Small intestine (tissue), 16 donors: Measurements from ENCODE around the gene PPP1R14B. TPM values are rescaled to one million over a fixed set of nuclear protein-coding genes. Genes with fewer than 3 reads are reported as not detected.
A peak's percentile ranks its signal among the peaks of the same experiment; 100 is the strongest.

Experiments used
- DNase-seq, 2 donors: peaks; one replicate each; pipeline versions ENCODE4 v3.0.0 to v3.0.0-alpha.2; 2013
- FAIRE-seq: peaks from 2 replicates; lab custom pipeline; 2012; peaks lifted over from hg19 to GRCh38; lab: Jason Lieb, UNC
- H3K27ac ChIP-seq, 3 donors: one replicate each; pipeline ENCODE4 v1.5.1; 2013; ENCODE audit warnings: low read length in 2 of 3, mild to moderate bottlenecking in 2 of 3, control low read depth in 1 of 3, inconsistent platforms in 1 of 3, low read depth in 1 of 3, moderate library complexity in 1 of 3
- H3K27me3 ChIP-seq, 3 donors: one replicate each; pipeline ENCODE4 v1.6.1; 2013; ENCODE audit warnings: low read length in 3 of 3, inconsistent platforms in 1 of 3; ENCODE audit not compliant: control insufficient read depth in 3 of 3, insufficient read depth in 3 of 3
- H3K36me3 ChIP-seq, 3 donors: one replicate each; pipeline ENCODE4 v1.6.1; 2013; ENCODE audit warnings: low read length in 3 of 3, inconsistent platforms in 1 of 3, low read depth in 1 of 3, mild to moderate bottlenecking in 1 of 3, moderate library complexity in 1 of 3; ENCODE audit not compliant: control insufficient read depth in 3 of 3, insufficient read depth in 2 of 3
- H3K4me1 ChIP-seq, 3 donors: one replicate each; pipeline ENCODE4 v1.6.1; 2013; ENCODE audit warnings: low read length in 2 of 3, inconsistent platforms in 1 of 3, low read depth in 1 of 3, mild to moderate bottlenecking in 1 of 3, moderate library complexity in 1 of 3; ENCODE audit not compliant: control insufficient read depth in 3 of 3, insufficient read depth in 2 of 3
- H3K4me3 ChIP-seq, 3 donors: one replicate each; pipeline ENCODE4 v1.5.1; 2013; ENCODE audit warnings: low read length in 3 of 3, control low read depth in 1 of 3, inconsistent platforms in 1 of 3, low read depth in 1 of 3, mild to moderate bottlenecking in 1 of 3, moderate library complexity in 1 of 3
- H3K9me3 ChIP-seq, 2 donors: one replicate each; pipeline ENCODE4 v1.6.1; 2013; ENCODE audit warnings: low read depth in 1 of 2, low read length in 1 of 2; ENCODE audit not compliant: control insufficient read depth in 2 of 2, insufficient read depth in 1 of 2
- WGBS, 3 donors: extraction: QIAGEN DNeasy Blood & Tissue Kit; methylation state at CpG; one replicate each; pipeline ENCODE4 v1.1.7; 2013; 5-methylcytosine and 5-hydroxymethylcytosine counted together
- long read RNA-seq, 10 donors: transcript quantifications; one replicate each; lab custom pipeline, GENCODE V29; 2026
- polyA plus RNA-seq, 4 donors: library from polyadenylated mRNA; stranded (reverse) in 3 of 4; unstranded in 1 of 4; fragments of 200-250 nt in 3 of 4; fragments of 120-200 nt in 1 of 4; gene quantifications; one replicate each; pipeline versions ENCODE4 v1.2.1 to v1.2.3, GENCODE V29; 2013
- donor health status: healthy with polysubstance abuse.
- donor health status: control.
- donor health status: control.
- donor health status: Bipolar disorder and iron deficiency.
- donor health status: healthy.

Gene PPP1R14B, protein sequence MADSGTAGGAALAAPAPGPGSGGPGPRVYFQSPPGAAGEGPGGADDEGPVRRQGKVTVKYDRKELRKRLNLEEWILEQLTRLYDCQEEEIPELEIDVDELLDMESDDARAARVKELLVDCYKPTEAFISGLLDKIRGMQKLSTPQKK
- 100 to 1,000 TPM in 3 of 4 donors, 10 to 100 TPM in 1; 46.9 to 161 (median 143) TPM for polyA plus RNA-seq
- long read RNA-seq, donor 1, transcript PPP1R14B-201 (4 exons, 982 nt), result major isoform, 65 of 71 reads
- long read RNA-seq, donor 1, partial matches to known transcripts, result 5 of 71 reads
- long read RNA-seq, donor 1, other reads (novel, unspliced or antisense), result 0 of 71 reads
- long read RNA-seq, donor 2, transcript PPP1R14B-201 (4 exons, 982 nt), result major isoform, 38 of 38 reads
- long read RNA-seq, donor 2, partial matches to known transcripts, result 0 of 38 reads
- long read RNA-seq, donor 2, other reads (novel, unspliced or antisense), result 0 of 38 reads
- long read RNA-seq, donor 3, transcript PPP1R14B-201 (4 exons, 982 nt), result major isoform, 43 of 46 reads
- long read RNA-seq, donor 3, partial matches to known transcripts, result 0 of 46 reads
- long read RNA-seq, donor 3, other reads (novel, unspliced or antisense), result 0 of 46 reads
- long read RNA-seq, donor 4, partial matches to known transcripts, result 0 of 2 reads
- long read RNA-seq, donor 4, other reads (novel, unspliced or antisense), result 0 of 2 reads
- long read RNA-seq, donor 5, transcript PPP1R14B-201 (4 exons, 982 nt), result major isoform, 19 of 23 reads
- long read RNA-seq, donor 5, partial matches to known transcripts, result 0 of 23 reads
- long read RNA-seq, donor 5, other reads (novel, unspliced or antisense), result 0 of 23 reads
- long read RNA-seq, donor 6, transcript PPP1R14B-201 (4 exons, 982 nt), result major isoform, 25 of 25 reads
- long read RNA-seq, donor 6, partial matches to known transcripts, result 0 of 25 reads
- long read RNA-seq, donor 6, other reads (novel, unspliced or antisense), result 0 of 25 reads
- long read RNA-seq, donor 7, result 0 reads
- long read RNA-seq, donor 8, transcript PPP1R14B-201 (4 exons, 982 nt), result major isoform, 23 of 23 reads
- long read RNA-seq, donor 8, partial matches to known transcripts, result 0 of 23 reads
- long read RNA-seq, donor 8, other reads (novel, unspliced or antisense), result 0 of 23 reads
- long read RNA-seq, donor 9, transcript PPP1R14B-201 (4 exons, 982 nt), result major isoform, 17 of 17 reads
- long read RNA-seq, donor 9, partial matches to known transcripts, result 0 of 17 reads
- long read RNA-seq, donor 9, other reads (novel, unspliced or antisense), result 0 of 17 reads
- long read RNA-seq, donor 10, transcript PPP1R14B-201 (4 exons, 982 nt), result major isoform, 71 of 74 reads
- long read RNA-seq, donor 10, partial matches to known transcripts, result 0 of 74 reads
- long read RNA-seq, donor 10, other reads (novel, unspliced or antisense), result 0 of 74 reads

DNA sequence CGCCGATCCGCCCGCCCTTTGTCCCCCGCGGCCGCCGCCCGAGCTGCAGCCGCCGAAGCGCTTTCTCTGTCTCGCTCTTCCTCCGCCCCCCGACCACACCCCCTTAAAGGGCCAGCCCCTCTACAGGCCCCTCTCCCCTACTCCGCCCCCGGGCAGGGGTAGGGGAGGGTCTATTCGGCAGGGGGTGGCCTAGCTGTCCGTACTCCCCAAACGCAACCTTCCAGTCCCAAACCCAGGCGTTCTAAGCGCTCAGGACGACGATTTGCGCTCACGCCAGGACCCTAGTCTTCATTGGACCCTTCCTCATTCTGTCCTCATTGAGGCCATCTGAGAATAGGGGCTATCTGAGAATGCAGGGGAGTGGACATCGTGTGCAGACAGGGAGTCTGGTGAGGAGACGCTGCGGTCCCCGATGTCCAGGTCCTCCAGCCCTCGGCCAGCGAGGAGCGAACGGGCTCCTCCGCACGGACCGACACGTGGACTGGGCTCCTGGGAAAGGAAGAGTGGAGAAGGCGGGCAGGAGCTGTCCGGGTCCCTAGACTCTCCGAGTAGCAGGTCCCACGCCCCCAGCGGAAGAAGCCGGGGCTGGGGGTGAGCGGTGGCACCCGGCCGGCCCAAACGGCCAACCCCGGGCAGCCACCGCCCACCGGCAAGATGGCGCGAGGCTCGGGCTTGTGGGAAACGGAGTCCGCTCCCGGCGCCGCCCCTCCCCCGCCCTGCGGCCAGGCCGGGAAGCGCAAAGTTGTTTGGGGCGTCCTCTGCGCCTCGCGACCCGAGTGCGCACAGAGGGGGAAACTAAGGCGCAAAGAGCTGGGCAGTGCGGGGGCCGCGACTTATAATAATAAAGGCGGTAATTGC, at the start of gene PPP1R14B:
PPP1R14B (minus strand) TSS at position 73 of the 858 bp plus-strand sequence. CDS start 270 bp downstream, outside the sequence.
- FAIRE-seq (no peak), DNase-seq (peak; percentile 86 to 91)
- Histone ChIP-seq H3K4me3 (peak within 1 kb of the TSS; percentile 68 to 97 (median 71)), H3K9me3 (no peaks in the 10 kb centered on the region), H3K27me3 (no peaks in the 10 kb centered on the region), H3K27ac (peak within 1 kb of the TSS; percentile 90 to 98 (median 97)), H3K36me3 (peaks cover 0 to 40% (median 5%) of the 10 kb centered on the region in 3 donors), H3K4me1 (peaks cover 0 to 55% (median 3%) of the 10 kb centered on the region in 3 donors)
- WGBS, 3 donors, result 1 to 2% (median 1%) methylated on average over 52 to 74 of the region's 74 CpGs

DNA sequence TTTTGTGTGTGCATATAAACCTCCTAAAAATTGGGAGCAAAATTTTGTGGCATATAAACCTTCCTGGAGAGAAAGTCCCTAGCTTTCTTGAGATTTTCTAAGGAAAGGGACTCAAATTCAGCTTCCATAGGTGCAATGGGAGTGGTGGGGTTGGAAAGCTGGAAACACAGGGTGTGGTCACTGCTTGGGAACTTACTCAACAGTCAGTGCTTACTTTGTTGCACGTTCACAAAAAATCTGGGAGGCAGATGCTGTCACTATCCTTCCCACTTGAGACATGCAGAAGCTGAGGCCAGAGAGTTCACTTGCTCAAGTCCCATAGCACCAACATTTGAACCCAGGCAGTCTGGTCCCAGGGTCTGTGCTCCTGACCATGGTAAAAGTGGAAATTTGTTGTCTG, 49.5 kb upstream of the PPP1R14B start:
- Histone ChIP-seq H3K36me3 (no peaks in the 10 kb centered on the region), H3K4me1 (peaks cover 0 to 16% (median 4%) of the 10 kb centered on the region in 3 donors), H3K27ac (no peak overlapping the region), H3K9me3 (no peaks in the 10 kb centered on the region), H3K27me3 (peaks cover 17 to 93% (median 40%) of the 10 kb centered on the region in 3 donors), H3K4me3 (no peak overlapping the region)
- 25 to 40% (median 36%) methylated on average over 1 of the region's 1 CpG for WGBS, 3 donors
- DNase-seq (no peak), FAIRE-seq (no peak)

DNA sequence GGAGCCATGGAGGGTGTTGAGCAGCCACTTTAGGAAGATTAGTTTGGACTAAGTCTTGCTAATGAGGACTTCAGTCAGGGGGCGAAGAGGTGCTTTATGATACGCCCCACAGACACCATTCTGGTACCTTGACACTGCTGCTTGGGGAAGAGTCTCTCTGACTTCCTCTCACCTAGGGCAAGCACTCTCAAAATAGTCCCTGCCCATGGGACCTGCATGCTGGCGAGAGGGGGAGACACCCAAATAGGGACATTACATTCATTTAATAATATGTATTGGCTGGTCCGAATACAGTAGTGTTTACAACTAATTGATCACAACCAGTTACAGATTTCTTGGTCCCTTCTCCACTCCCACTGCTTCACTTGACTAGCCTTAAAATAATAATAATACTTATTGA, 49.0 kb upstream of the PPP1R14B start:
- H3K4me1 ChIP-seq, result peaks cover 0 to 16% (median 4%) of the 10 kb centered on the region in 3 donors
- no peak overlapping the region for H3K27ac ChIP-seq
- no peaks in the 10 kb centered on the region for H3K36me3 ChIP-seq
- H3K9me3 ChIP-seq, result no peaks in the 10 kb centered on the region
- 82 to 83% (median 82%) methylated on average over 4 of the region's 4 CpGs for WGBS, 3 donors
- no peak for DNase-seq
- H3K4me3 ChIP-seq, result no peak overlapping the region
- FAIRE-seq, result no peak
- H3K27me3 ChIP-seq, result peaks cover 17 to 93% (median 44%) of the 10 kb centered on the region in 3 donors

DNA sequence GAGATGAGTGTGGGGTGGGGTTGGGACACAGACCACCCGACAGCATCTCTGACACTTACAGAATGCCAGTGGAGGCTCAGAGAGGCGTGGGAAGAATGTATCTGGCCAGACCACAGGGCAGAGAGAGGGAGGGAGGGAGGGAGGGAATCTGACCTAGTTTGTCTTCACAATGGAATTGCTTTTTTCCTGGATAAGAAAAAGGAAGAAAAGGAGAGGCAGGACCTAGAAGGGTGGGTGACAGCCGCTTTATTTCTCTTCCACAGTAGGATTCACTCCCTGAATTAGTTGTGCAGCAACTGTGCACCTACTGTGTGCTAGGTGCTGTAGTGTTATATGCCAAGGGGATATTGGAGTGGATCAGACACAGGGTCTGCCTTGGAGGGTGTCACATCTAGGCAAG, 48.0 kb upstream of the PPP1R14B start:
- H3K4me1 ChIP-seq, result peaks cover 0 to 6% (median 2%) of the 10 kb centered on the region in 3 donors
- FAIRE-seq (no peak), DNase-seq (no peak)
- H3K36me3 ChIP-seq, result peaks cover 0 to 2% (median 0%) of the 10 kb centered on the region in 3 donors
- WGBS, 3 donors, result 56 to 63% (median 57%) methylated on average over 3 of the region's 3 CpGs
- H3K9me3 ChIP-seq, result no peaks in the 10 kb centered on the region
- H3K27ac ChIP-seq, result no peak overlapping the region
- no peak overlapping the region for H3K4me3 ChIP-seq
- peaks cover 17 to 92% (median 43%) of the 10 kb centered on the region in 3 donors for H3K27me3 ChIP-seq

DNA sequence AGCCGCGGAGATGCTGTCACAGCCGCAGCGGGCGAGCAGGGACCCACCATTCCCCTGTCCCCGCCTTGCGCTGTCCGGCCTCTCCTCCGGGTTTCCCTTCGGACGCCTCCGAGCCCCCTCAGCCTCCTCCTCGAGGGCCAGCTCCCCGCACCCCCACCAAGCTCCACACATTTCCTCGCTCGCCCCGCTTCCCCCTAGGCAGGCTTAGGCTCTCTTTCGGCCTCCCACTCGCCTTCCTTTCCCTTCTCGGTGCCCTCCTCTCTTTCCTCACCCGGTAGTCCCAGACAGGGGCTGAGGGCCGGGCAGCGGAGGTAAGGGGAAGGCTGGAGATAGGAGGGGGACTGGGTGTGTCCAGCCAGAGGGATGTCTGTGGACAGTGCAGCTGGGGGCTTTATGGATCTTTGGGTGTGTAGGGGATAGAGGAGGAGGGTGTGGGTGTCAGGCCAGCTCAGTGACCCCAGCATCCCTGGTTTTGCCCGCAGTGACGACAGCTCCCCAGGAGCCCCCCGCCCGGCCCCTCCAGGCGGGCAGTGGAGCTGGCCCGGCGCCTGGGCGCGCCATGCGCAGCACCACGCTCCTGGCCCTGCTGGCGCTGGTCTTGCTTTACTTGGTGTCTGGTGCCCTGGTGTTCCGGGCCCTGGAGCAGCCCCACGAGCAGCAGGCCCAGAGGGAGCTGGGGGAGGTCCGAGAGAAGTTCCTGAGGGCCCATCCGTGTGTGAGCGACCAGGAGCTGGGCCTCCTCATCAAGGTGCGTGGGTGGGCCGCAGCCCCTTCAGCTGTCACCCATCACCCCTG, 45.9 kb upstream of the PPP1R14B start:
- peaks cover 0 to 3% (median 0%) of the 10 kb centered on the region in 3 donors for H3K4me1 ChIP-seq
- DNase-seq (no peak), FAIRE-seq (no peak)
- WGBS, 3 donors, result 29 to 36% (median 30%) methylated on average over 28 to 42 of the region's 42 CpGs
- peak overlapping the region in 1 of 3 donors; percentile 40 for H3K4me3 ChIP-seq
- H3K9me3 ChIP-seq, result no peaks in the 10 kb centered on the region
- peaks cover 0 to 13% (median 0%) of the 10 kb centered on the region in 3 donors for H3K36me3 ChIP-seq
- peaks cover 15 to 71% (median 31%) of the 10 kb centered on the region in 3 donors for H3K27me3 ChIP-seq
- no peak overlapping the region for H3K27ac ChIP-seq

DNA sequence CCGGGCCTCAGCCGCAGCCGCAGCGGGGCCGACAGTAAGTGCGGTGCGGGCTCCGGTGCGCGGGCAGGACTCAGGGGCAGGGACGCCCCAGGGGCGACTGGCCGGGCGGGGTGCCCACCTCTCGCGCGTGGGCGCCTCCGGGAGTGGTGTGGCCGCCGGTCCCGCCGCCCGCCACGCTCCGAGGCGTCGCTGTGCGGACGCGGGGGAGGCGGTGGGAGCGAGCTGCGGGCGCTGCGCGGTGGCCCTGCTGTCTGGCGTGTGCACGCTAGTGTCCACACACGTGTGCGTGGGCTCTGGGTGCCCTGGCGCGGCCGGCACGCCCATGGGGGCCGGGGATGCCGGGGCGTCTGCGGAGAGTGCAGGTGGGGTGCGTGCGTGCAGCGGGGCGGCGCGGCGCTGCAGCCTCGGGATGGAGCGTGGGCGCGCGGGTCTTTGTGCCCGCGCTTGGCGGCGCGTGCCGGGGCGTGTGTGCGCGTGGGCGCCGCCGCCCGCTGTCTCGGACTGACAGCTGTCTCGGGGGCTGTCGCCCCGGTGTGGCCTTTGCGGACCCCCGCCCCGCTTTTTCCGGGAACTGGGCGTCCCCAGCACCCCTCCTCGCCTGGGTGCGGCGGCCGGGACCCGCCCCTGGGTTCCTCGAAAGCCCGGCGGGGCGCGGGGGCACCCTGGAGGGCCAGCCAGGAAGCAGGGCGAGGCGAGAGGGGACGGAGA, 45.2 kb upstream of the PPP1R14B start:
- Histone ChIP-seq H3K36me3 (peaks cover 0 to 16% (median 0%) of the 10 kb centered on the region in 3 donors), H3K9me3 (no peaks in the 10 kb centered on the region), H3K4me3 (peak overlapping the region in 1 of 3 donors; percentile 40), H3K4me1 (peaks cover 0 to 3% (median 0%) of the 10 kb centered on the region in 3 donors), H3K27ac (no peak overlapping the region), H3K27me3 (peaks cover 12 to 64% (median 24%) of the 10 kb centered on the region in 3 donors)
- DNase-seq (no peak), FAIRE-seq (no peak)
- WGBS, 3 donors, result 1 to 2% (median 1%) methylated on average over 18 to 96 of the region's 96 CpGs
